ENCODE data around the gene ALG2. TPM values are rescaled to one million over a fixed set of nuclear protein-coding genes. Genes with fewer than 3 reads are reported as not detected.

Gene ALG2
- total and polyA plus RNA-seq, 2 of the 4 experiments (the other 2 are of a cell fraction), result 36.4 to 38.4 TPM

DNA sequence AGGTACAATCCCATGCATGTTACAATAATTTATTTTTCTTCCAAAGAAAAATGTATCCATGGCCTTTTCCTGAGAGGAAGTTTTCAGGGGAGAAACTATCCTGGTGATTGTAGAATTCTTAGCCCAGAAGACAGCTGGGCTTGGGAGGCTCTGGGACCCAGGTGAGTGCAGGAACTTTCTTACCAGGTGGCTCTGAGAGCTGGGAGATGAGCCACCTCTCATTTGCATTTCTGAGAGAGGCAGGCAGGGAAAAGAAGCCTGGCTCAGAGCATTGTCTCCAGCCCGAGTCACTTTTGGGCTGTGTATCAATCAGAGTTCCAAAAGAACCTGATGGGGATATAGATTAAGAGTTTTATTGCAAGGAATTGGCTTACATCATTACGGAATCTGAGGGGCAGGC lies 52.7 kb downstream of the ALG2 start:
- WGBS, 2 experiments (ENCODE audit: extremely low coverage in 2 of 2, insufficient read length in 1 of 2), result no CpG with 5 or more reads among the region's 2 CpGs

More for the DNA sequence above, 52.7 kb downstream of the ALG2 start:
- no peak overlapping the region for H3K27ac ChIP-seq (ENCODE audit: insufficient read depth, low read length)
- H3K4me3 ChIP-seq (ENCODE audit: insufficient read depth, low read depth, low read length), result no peak overlapping the region
- H3K4me2 ChIP-seq (ENCODE audit: low read depth, low read length), result no peak overlapping the region
- no peak overlapping the region for H3K9ac ChIP-seq (ENCODE audit: low read depth, low read length)
- no peaks in the 10 kb centered on the region for H3K9me3 ChIP-seq (ENCODE audit: control insufficient read depth, insufficient read depth, low read length)
- H3K56ac ChIP-seq (ENCODE audit: extremely low read depth, insufficient read depth, low read length), result no peak overlapping the region
- H4K91ac ChIP-seq (ENCODE audit: insufficient read depth, low read depth, low read length), result no peak overlapping the region
- H2AK5ac ChIP-seq (ENCODE audit: low read depth, low read length), result no peak overlapping the region
- ATAC-seq (ENCODE audit: low read depth), result no peak
- BruUV-seq (replicated peaks), result no TSS peak
- no peak overlapping the region for H2BK120ac ChIP-seq (ENCODE audit: low read depth, low read length)
- no peak overlapping the region for H3K14ac ChIP-seq (replicated peaks; ENCODE audit: low read depth, low read length)
- dilution Hi-C loops (cut with HindIII; ENCODE audit: low sequenced_read_pairs, unreplicated experiment) (no loop called here), intact Hi-C loops (cut with micrococcal nuclease) (loop anchor here (10.0 kb wide), 1 partner anchor 56 kb away; the partner anchor contains the start of genes ALG2 and SEC61B), in situ Hi-C loops (cut with MboI; ENCODE audit: low sequenced_read_pairs) (no loop called here)
- no peak overlapping the region for H2BK15ac ChIP-seq (ENCODE audit: low read depth, low read length)
- no peak for TF ChIP-seq SMC3 (IDR thresholded peaks at IDR 0.05; ENCODE audit: low read depth, low read length)
- no peak for TF ChIP-seq RCOR1 (IDR thresholded peaks at IDR 0.05; ENCODE audit: insufficient replicate concordance, low read length)
- no peak for TF ChIP-seq NFE2L2 (IDR thresholded peaks at IDR 0.05; ENCODE audit: low read depth, low read length)
- TF ChIP-seq, protein P1, sequence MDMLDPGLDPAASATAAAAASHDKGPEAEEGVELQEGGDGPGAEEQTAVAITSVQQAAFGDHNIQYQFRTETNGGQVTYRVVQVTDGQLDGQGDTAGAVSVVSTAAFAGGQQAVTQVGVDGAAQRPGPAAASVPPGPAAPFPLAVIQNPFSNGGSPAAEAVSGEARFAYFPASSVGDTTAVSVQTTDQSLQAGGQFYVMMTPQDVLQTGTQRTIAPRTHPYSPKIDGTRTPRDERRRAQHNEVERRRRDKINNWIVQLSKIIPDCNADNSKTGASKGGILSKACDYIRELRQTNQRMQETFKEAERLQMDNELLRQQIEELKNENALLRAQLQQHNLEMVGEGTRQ (IDR thresholded peaks at IDR 0.05; ENCODE audit: low read depth, low read length), result no peak
- TF ChIP-seq RFX5 (IDR thresholded peaks at IDR 0.05; ENCODE audit: low read depth, low read length), result no peak
- no peak for TF ChIP-seq BHLHE40 (IDR thresholded peaks at IDR 0.05; ENCODE audit: low read depth, low read length)
- TF ChIP-seq CEBPB (IDR thresholded peaks at IDR 0.05; ENCODE audit: low read depth, low read length), result no peak
- no peak for TF ChIP-seq FOS (IDR thresholded peaks at IDR 0.05; ENCODE audit: low read depth, low read length)
- no peak for TF ChIP-seq MXI1 (IDR thresholded peaks at IDR 0.05; ENCODE audit: borderline replicate concordance, low read depth, low read length)
- TF ChIP-seq, protein P2, sequence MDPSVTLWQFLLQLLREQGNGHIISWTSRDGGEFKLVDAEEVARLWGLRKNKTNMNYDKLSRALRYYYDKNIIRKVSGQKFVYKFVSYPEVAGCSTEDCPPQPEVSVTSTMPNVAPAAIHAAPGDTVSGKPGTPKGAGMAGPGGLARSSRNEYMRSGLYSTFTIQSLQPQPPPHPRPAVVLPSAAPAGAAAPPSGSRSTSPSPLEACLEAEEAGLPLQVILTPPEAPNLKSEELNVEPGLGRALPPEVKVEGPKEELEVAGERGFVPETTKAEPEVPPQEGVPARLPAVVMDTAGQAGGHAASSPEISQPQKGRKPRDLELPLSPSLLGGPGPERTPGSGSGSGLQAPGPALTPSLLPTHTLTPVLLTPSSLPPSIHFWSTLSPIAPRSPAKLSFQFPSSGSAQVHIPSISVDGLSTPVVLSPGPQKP (IDR thresholded peaks at IDR 0.05; ENCODE audit: borderline replicate concordance, low read depth, low read length), result no peak
- no peak for TF ChIP-seq POLR2A (IDR thresholded peaks at IDR 0.05; ENCODE audit: low read depth, low read length)
- no peak overlapping the region for H2AFZ ChIP-seq (replicated peaks; ENCODE audit: low read length, poor library complexity)
- no peak overlapping the region for H3K23ac ChIP-seq (ENCODE audit: low read depth, low read length)
- H2AK9ac ChIP-seq (replicated peaks; ENCODE audit: low read depth, low read length, poor library complexity), result no peak overlapping the region
- H3K4me1 ChIP-seq (ENCODE audit: control insufficient read depth, insufficient read depth, low read length), result peaks cover 10% of the 10 kb centered on the region
- H2BK20ac ChIP-seq (ENCODE audit: low read depth, low read length), result no peak overlapping the region
- no peaks in the 10 kb centered on the region for H3K79me1 ChIP-seq (ENCODE audit: low read depth in 1 of 2, low read length in 2 of 2)
- no peak overlapping the region for H3K18ac ChIP-seq (ENCODE audit: low read depth, low read length)
- no peak overlapping the region for H2BK5ac ChIP-seq (ENCODE audit: low read depth, low read length, poor library complexity, severe bottlenecking)
- ChIA-PET POLR2A (ENCODE audit: unreplicated experiment) (no interaction called here), CTCF (no interaction called here)
- H3K4ac ChIP-seq (ENCODE audit: low read depth, low read length), result no peak overlapping the region
- H4K8ac ChIP-seq (ENCODE audit: low read depth in 2 of 2, low read length in 2 of 2), result no peak overlapping the region
- H3K36me3 ChIP-seq (ENCODE audit: control insufficient read depth, insufficient read depth, low read length), result no peaks in the 10 kb centered on the region
- H4K5ac ChIP-seq (ENCODE audit: low read depth, low read length), result no peak overlapping the region
- no peaks in the 10 kb centered on the region for H4K20me1 ChIP-seq (ENCODE audit: insufficient read depth, low read length)
- no peak for DNase-seq
- H3K27me3 ChIP-seq (ENCODE audit: control insufficient read depth, insufficient read depth, low read length), result peaks cover 26% of the 10 kb centered on the region
- no peaks in the 10 kb centered on the region for H3K9me1 ChIP-seq (ENCODE audit: insufficient read depth, low read length)
